Subcutaneous adipose tissue (tissue), 4 donors: ENCODE results near the gene MAML3. TPM values are rescaled to one million over a fixed set of nuclear protein-coding genes. Genes with fewer than 3 reads are reported as not detected.

Experiments
- total RNA-seq, 4 donors: library from RNA; depleted of rRNA; stranded (reverse); fragments of >200 nt; gene quantifications; one replicate each; pipeline ENCODE4 v1.1.0, GENCODE V29; 2016
- TF ChIP-seq, protein P1 (sequence below): fragments of 450-650 bp; IDR thresholded peaks from one replicate; pipeline ENCODE4 v1.5.1; 2016; ENCODE audit warnings: low read depth, mild to moderate bottlenecking, control low read depth, antibody characterized with exemption, moderate library complexity

Gene MAML3
- total RNA-seq, 4 donors from 2014 or later = 3.5 to 11.1 (median 9.1) TPM

DNA sequence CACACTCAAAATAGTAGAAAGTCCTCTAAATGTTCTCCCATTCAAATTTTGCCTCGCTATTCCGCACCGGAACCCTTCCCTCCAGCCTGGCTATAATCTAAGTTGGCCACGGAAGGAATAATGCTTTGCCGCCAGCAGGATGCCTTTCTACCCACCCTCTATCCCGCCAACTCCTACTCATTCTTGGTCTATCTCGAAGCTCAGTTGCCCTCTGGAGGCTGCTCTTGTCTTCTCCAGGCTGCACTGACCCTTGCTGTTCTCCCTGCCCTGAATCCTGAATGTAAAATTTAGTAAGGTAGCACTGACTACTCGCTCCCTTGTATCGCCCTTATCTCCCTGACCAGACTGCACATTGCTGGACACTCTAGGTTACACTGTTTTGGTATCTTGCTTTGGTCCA is 275.9 kb downstream of the MAML3 start:
- TF ChIP-seq, protein P1, sequence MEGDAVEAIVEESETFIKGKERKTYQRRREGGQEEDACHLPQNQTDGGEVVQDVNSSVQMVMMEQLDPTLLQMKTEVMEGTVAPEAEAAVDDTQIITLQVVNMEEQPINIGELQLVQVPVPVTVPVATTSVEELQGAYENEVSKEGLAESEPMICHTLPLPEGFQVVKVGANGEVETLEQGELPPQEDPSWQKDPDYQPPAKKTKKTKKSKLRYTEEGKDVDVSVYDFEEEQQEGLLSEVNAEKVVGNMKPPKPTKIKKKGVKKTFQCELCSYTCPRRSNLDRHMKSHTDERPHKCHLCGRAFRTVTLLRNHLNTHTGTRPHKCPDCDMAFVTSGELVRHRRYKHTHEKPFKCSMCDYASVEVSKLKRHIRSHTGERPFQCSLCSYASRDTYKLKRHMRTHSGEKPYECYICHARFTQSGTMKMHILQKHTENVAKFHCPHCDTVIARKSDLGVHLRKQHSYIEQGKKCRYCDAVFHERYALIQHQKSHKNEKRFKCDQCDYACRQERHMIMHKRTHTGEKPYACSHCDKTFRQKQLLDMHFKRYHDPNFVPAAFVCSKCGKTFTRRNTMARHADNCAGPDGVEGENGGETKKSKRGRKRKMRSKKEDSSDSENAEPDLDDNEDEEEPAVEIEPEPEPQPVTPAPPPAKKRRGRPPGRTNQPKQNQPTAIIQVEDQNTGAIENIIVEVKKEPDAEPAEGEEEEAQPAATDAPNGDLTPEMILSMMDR = no peak

GRCh38 chr4:139876337-139876941 is 277.5 kb downstream of the MAML3 start:
- TF ChIP-seq, protein P1 = no peak

DNA sequence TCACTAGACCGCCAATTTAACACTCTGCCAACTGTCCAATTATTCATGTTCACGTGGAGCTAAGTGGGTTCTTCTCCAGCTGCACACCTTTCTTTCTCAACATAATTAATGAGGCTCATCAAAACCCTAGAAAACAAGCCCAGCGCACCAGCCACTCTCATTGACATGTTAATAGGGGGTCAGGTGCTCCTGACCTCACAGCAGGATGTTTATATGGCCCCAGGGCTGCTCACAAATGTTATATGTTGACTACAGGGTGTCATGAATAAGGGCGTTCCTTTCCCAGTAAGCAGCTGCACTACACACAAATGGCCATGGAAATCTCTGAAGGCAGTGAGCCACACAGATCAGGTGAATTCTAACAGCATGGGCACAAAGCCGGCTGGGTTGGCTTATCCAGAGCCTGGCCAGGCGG is 278.6 kb downstream of the MAML3 start:
- TF ChIP-seq, protein P1 = no peak

- TF ChIP-seq, protein P1 = no peak
Measured at GRCh38 chr4:139873111-139873860, 280.7 kb downstream of the MAML3 start.

GRCh38 chr4:139872274-139872673 is 281.7 kb downstream of the MAML3 start:
- TF ChIP-seq, protein P1 = no peak

DNA sequence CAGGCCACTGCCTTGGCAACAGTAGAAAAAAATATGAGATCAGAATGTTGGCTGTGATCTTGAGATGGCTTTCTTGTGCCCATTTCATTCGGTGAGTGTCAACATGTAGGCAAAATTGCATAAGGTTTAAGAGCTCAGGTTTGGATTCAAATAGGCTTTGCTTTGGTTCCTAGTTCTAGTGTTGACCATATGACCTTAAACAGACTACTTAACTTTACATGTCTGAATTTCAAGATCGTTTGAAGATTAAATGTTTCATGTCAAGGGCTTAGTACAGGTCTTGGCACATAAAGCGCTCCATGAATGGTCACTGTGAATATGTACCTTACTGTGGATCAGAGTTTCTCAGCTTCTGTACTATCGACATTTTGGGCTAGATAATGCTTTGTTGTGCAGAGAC is 284.2 kb downstream of the MAML3 start:
- TF ChIP-seq, protein P1 = no peak

DNA sequence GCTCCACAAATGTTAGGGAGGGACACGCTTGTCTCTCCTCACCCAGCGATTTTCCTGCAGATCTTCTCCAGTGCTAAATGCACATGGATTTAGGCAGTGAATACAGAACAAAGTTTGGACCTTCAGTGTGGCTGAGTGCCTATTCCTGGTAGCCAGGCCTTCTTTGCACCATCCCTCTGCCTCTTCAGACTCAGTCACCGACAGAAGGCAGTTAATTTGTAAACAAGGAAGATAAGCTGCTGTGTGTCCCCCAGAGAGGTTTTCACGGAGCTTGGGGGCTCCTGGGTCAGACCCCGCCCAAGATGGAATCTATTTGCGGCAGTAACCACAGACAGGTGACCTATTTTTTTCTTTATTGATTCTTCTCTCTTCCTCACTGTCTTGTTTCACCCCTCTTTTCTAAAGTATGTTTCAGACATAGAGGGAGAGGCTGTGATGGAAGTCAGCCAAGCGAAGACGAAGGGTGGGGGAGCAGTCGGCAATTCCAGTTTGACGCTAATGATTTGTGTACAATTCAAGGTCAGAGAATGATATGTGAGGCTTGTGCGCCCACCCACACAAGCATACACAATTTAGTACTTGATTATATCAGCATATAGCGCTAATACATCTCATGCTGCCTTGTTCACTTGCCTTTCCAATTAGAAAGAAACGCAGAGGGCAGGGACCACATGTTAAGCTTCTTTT is 287.6 kb downstream of the MAML3 start:
- TF ChIP-seq, protein P1 = no peak
